Chondrocyte (in vitro differentiated cells): ENCODE measurements around the gene PADI4. TPM values are rescaled to one million over a fixed set of nuclear protein-coding genes. Genes with fewer than 3 reads are reported as not detected.
"Not testable (repeated sequence)": the region's sequence is repeated elsewhere in the genome, so short reads cannot be mapped to it uniquely, and the experiment has no call there.

ENCODE experiments used
- DNase-seq: peaks from one replicate; pipeline ENCODE4 v3.0.0; 2021; ENCODE audit warnings: mixed read lengths, low spot score
- H3K27ac Mint-ChIP-seq: one replicate; pipeline ENCODE4 v1.8.0; 2021; ENCODE audit warnings: mild to moderate bottlenecking, moderate library complexity, mixed read lengths; ENCODE audit not compliant: unreplicated experiment
- H3K27me3 Mint-ChIP-seq: 2 replicates; pipeline ENCODE4 v1.8.0; 2021; ENCODE audit warnings: low read depth, mixed read lengths
- H3K36me3 Mint-ChIP-seq: 2 replicates; pipeline ENCODE4 v1.8.0; 2021; ENCODE audit warnings: low read depth, mixed read lengths
- H3K4me1 Mint-ChIP-seq: 2 replicates; pipeline ENCODE4 v1.8.0; 2021; ENCODE audit warnings: low read depth, mild to moderate bottlenecking, mixed read lengths
- H3K4me3 Mint-ChIP-seq: one replicate; pipeline ENCODE4 v1.8.0; 2021; ENCODE audit warnings: mild to moderate bottlenecking, moderate library complexity, mixed read lengths; ENCODE audit not compliant: unreplicated experiment
- H3K9me3 Mint-ChIP-seq: 2 replicates; pipeline ENCODE4 v1.8.0; 2021; ENCODE audit warnings: low read depth, mixed read lengths
- total RNA-seq: library from RNA; stranded (reverse); gene quantifications from 3 replicates; pipeline ENCODE4 v1.2.1, GENCODE V29; 2021
- TF ChIP-seq, protein P1 (sequence below): fragments of 200-600 bp; sonication (generic); IDR thresholded peaks from 2 replicates; pipeline ENCODE4 v1.5.0; 2021; ENCODE audit warnings: antibody characterized with exemption, mild to moderate bottlenecking, moderate library complexity

Gene PADI4
- total RNA-seq, 1 donor from 2014 or later, result not detected

- peaks cover 13% of the 10 kb centered on the region for H3K4me1 Mint-ChIP-seq
- no peak overlapping the region for H3K4me3 Mint-ChIP-seq
- no peak for DNase-seq
- no peaks in the 10 kb centered on the region for H3K36me3 Mint-ChIP-seq
- TF ChIP-seq, protein P1, sequence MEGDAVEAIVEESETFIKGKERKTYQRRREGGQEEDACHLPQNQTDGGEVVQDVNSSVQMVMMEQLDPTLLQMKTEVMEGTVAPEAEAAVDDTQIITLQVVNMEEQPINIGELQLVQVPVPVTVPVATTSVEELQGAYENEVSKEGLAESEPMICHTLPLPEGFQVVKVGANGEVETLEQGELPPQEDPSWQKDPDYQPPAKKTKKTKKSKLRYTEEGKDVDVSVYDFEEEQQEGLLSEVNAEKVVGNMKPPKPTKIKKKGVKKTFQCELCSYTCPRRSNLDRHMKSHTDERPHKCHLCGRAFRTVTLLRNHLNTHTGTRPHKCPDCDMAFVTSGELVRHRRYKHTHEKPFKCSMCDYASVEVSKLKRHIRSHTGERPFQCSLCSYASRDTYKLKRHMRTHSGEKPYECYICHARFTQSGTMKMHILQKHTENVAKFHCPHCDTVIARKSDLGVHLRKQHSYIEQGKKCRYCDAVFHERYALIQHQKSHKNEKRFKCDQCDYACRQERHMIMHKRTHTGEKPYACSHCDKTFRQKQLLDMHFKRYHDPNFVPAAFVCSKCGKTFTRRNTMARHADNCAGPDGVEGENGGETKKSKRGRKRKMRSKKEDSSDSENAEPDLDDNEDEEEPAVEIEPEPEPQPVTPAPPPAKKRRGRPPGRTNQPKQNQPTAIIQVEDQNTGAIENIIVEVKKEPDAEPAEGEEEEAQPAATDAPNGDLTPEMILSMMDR, result no peak
- no peaks in the 10 kb centered on the region for H3K27me3 Mint-ChIP-seq
- H3K9me3 Mint-ChIP-seq, result peaks cover 18% of the 10 kb centered on the region
- H3K27ac Mint-ChIP-seq, result no peak overlapping the region
These were observed 11.8 kb downstream of the PADI4 start for GRCh38 chr1:17319561-17320350.

DNA sequence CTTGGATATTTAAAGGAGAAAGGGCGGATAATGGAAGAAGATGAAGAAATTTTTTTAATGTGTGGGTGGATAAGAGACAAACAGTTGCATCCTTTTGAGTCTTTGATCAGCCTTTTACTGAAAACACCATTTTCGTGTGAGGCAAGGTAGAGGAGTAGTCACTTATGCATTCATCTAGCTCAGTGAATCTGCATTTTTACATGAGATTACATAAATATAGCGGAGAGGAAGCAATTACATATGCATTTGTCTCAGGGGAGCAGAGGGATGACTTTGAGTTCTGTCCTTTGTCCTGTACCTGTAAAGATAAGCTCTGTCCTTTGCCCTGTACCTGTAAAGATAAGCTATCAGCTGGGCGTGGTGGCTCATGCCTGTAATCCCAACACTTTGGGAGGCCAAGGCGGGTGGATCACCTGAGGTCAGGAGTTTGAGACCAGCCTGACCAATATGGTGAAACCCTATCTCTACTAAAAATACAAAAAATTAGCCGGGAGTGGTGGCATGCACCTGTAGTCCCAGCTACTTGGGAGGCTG is 13.9 kb downstream of the PADI4 start:
- H3K27me3 Mint-ChIP-seq, H3K27ac Mint-ChIP-seq: not testable (repeated sequence)

GRCh38 chr1:17328855-17329254 is 20.9 kb downstream of the PADI4 start:
- TF ChIP-seq, protein P1, result no peak
- Mint-ChIP-seq H3K4me1 (no peaks in the 10 kb centered on the region), H3K27ac (no peak overlapping the region), H3K27me3 (peaks cover 2% of the 10 kb centered on the region), H3K4me3 (no peak overlapping the region), H3K9me3 (peaks cover 5% of the 10 kb centered on the region), H3K36me3 (no peaks in the 10 kb centered on the region)
- no peak for DNase-seq

More for the DNA sequence above, 13.9 kb downstream of the PADI4 start:
- not testable (repeated sequence) for H3K4me1 Mint-ChIP-seq, H3K36me3 Mint-ChIP-seq, DNase-seq, H3K4me3 Mint-ChIP-seq
- H3K9me3 Mint-ChIP-seq, result peaks cover 19% of the 10 kb centered on the region

- Mint-ChIP-seq H3K36me3 (no peaks in the 10 kb centered on the region), H3K27me3 (peaks cover 2% of the 10 kb centered on the region), H3K4me1 (no peaks in the 10 kb centered on the region), H3K4me3 (no peak overlapping the region), H3K9me3 (peaks cover 3% of the 10 kb centered on the region), H3K27ac (no peak overlapping the region)
- DNase-seq, result no peak
- TF ChIP-seq, protein P1, result no peak
These were observed 21.6 kb downstream of the PADI4 start for GRCh38 chr1:17329610-17330009.

DNA sequence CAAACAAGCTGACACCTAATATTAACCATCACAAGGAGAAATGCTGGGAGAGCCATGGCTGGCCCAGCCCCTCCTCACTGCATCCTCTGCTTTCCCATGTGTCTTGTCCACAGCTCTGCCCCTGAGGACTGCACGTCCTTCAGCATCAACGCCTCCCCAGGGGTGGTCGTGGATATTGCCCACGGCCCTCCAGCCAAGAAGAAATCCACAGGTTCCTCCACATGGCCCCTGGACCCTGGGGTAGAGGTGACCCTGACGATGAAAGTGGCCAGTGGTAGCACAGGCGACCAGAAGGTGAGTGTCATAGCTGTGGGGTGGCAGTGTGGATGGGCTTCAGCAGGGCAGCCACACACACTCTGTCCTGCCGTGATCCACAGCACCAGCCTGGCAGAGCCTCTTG is 22.9 kb downstream of the PADI4 start:
- H3K36me3 Mint-ChIP-seq, result no peaks in the 10 kb centered on the region
- no peak overlapping the region for H3K4me3 Mint-ChIP-seq
- H3K9me3 Mint-ChIP-seq, result no peaks in the 10 kb centered on the region
- DNase-seq, result peak; percentile 55
- H3K4me1 Mint-ChIP-seq, result no peaks in the 10 kb centered on the region
- no peaks in the 10 kb centered on the region for H3K27me3 Mint-ChIP-seq
- TF ChIP-seq, protein P1, result no peak
- H3K27ac Mint-ChIP-seq, result no peak overlapping the region
